Right renal cortex interstitium (tissue), 3 donors: Measurements from ENCODE around the gene NCAPG2. TPM values are rescaled to one million over a fixed set of nuclear protein-coding genes. Genes with fewer than 3 reads are reported as not detected.
"Not testable (repeated sequence)": the region's sequence is repeated elsewhere in the genome, so short reads cannot be mapped to it uniquely, and the experiment has no call there.

ENCODE experiments used
- DNase-seq, 3 donors: peaks; one replicate each; pipeline ENCODE4 v3.0.0-alpha.2; 2013; ENCODE audit warnings: low read depth in 3 of 3, low spot score in 2 of 3
- polyA plus RNA-seq, 3 donors: library from polyadenylated mRNA; unstranded; fragments of 120-200 nt; gene quantifications; one replicate each; pipeline ENCODE4 v1.2.1, GENCODE V29; 2013; ENCODE audit not compliant: insufficient read length in 3 of 3

The NCAPG2 gene
- polyA plus RNA-seq, 3 donors: 24.2 to 26.2 (median 25.7) TPM

- DNase-seq: no peak
Measured at GRCh38 chr7:158682456-158682855, 22.1 kb downstream of the NCAPG2 start.

- DNase-seq: no peak
Measured at GRCh38 chr7:158680754-158681153, 23.9 kb downstream of the NCAPG2 start.

DNA sequence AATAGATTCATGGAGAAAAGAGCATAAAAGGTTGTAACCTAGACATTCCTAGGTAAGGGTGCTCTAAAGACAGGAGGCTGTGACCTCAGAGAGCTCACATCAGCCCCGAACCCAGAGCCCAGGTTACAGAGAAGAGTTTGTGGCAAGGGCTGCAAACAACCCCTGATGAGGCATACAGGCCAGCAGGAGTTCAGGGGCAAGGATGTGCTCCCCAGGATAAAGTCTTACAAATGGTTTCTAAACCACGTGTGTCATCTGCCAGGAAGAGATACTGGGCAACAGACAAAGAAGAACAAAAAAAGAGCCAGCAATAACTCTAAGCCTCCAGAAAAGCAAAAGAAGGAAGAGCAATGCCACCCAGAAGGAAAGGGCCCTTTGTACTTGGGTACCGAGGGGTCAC lies 27.7 kb downstream of the NCAPG2 start:
- DNase-seq: no peak

- DNase-seq: no peak
Measured at GRCh38 chr7:158676171-158676840, 28.3 kb downstream of the NCAPG2 start.

DNA sequence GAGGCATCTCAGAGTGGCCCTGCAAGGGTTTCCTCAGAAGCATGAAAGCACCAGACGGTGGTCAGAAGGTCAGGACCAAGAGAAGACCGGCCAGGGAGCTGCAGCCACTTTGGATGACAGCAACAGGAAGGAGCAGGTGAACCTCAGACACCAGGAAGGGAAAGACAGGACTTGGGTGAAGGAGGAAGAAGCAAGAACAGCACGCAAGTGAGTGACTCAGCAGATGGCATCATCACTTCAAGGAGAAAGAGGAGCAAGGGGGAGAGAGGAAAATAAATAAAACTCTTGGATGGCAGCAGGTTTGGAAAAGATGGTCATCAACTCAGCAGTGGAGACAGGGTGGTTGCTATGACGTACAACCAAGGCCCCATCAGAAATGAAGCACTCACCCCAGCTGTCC lies 31.6 kb downstream of the NCAPG2 start:
- DNase-seq: no peak

DNA sequence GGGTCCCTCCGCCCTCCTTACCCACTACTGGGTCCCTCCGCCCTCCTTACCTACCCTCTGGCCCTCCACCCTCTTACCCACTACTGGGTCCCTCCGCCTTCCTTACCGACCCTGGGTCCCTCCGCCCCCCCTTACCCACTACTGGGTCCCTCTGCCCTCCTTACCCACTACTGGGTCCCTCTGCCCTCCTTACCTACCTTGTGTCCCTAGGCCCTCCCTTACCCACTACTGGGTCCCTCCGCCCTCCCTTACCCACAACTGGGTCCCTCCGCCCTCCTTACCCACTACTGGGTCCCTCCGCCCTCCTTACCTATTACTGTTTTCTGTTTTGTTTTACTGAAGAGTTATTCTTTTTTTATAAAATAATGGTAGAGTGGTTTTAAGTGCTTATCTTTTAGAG lies 36.5 kb downstream of the NCAPG2 start:
- not testable (repeated sequence) for DNase-seq

GRCh38 chr7:158666966-158667678 lies 37.5 kb downstream of the NCAPG2 start:
- DNase-seq: not testable (repeated sequence)

- no peak for DNase-seq
Measured at GRCh38 chr7:158666401-158666800, 38.2 kb downstream of the NCAPG2 start.

GRCh38 chr7:158664406-158664805 lies 40.2 kb downstream of the NCAPG2 start:
- no peak for DNase-seq

DNA sequence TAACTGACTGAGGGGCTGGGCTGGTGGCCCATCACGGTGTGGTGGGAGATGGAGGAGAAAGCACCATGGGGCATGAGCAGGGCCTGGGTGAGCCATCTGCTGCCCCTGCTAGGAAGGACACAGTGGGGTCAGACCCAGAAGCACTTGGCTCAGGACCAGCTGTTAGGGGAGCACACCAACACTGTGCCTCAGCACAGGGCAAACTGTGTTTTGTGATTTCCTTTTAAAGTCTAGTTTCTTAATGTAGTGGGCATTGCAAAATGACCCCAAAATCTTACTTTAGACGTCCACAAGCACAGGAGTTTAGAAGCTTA lies 41.2 kb downstream of the NCAPG2 start:
- no peak for DNase-seq

DNA sequence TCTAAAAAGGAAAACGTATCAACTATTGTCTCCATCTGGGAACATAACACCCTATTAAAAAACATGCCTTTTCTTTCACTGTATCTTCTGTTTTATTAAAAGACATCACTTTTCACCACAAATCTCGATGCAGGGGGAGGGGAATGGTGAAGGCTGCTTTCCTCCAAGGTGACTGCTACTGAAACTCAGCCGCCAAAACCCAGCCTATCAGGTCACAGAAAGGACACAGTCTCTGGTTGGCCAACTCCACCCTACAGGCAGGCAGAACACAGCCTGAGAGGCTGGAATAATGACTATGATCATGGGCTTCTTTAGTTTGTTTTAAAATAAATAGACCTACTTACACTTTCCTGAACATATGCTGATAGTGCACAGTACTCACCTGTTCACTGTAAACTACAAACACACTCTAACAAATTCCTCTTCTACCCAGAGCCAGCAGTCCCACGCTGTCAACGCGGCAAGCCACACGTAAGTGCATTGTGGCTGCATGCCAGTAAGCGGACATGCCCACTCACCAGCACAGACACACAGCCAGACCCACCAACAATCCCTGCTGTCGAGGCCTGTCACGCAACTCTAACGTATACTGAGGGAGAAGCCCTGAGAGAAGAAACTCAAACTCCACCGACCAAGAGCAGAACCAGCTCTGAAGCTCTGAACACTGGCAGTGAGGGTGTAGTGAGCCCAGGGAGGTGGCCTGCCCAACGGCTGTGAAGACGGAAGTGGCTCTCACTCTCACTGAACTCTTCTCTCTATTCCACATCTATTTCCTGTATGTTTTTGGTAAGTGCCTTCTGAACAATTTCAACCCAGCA lies 41.8 kb downstream of the NCAPG2 start:
- DNase-seq: no peak

GRCh38 chr7:158658475-158658874 lies 46.1 kb downstream of the NCAPG2 start:
- DNase-seq: no peak

DNA sequence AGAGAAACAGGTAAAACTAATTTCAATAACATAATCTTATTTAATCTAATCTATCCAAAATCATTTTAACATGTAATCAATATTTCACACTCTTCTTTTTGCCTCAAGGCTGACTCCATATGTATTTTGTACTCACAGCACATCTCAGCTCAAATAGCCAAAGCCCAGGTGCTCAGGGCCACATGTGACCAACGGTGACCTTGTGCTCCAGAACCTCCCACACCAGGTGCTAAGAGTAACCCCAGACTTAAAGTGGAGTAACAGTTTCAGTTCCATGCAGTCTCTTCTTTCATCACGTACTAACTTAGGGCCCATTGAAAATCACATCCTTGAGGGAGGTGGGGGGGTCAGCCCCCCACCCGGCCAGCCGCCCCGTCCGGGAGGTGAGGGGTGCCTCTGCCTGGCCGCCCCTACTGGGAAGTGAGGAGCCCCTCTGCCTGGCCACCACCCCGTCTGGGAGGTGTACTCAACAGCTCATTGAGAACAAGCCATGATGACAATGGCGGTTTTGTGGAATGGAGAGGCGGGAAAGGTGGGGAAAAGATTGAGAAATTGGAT lies 47.3 kb downstream of the NCAPG2 start:
- no peak for DNase-seq

DNA sequence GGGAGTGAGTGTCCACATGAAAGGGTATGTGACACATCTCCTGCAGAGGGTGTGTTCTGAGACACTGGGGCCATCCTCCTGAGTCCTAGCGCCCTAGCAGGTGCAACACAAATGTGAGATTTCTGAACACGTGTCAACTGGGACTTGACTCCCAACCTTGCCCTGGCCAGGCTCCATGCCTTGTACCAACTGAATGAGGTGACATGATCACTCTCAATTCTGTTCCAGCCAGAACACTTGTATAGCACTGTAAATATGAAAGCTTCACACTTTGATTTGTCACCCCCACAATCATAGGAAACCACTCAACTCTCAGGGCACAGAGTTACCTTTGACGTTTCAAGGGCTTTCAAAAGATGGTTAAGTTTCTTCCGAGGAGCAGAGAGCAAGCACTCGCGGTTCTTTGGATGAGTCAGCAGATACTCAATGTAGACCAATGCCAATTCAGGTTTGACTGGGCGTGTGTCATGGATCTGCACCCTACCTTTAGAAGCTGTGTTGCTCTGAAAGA lies 48.6 kb downstream of the NCAPG2 start:
- DNase-seq: no peak

DNA sequence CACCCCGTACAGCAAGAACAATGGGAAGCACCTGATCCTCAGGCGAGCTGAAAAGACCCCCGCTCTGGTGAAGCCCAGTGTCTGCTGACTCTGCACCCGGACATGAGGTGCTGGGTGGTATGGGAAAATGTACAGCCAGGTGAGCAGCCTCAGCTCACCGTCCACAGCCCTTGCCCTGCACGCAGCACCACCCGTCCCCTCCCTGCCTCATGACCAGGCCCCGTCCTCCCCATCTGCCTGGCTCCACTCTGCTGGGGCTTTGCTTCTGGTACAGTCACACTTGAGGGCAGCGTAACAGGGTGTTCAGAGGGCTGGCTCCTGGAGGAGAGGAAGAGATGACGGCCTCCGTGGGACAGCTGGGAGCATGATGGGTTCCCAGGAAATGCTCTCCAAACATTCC lies 49.1 kb downstream of the NCAPG2 start:
- no peak for DNase-seq

DNA sequence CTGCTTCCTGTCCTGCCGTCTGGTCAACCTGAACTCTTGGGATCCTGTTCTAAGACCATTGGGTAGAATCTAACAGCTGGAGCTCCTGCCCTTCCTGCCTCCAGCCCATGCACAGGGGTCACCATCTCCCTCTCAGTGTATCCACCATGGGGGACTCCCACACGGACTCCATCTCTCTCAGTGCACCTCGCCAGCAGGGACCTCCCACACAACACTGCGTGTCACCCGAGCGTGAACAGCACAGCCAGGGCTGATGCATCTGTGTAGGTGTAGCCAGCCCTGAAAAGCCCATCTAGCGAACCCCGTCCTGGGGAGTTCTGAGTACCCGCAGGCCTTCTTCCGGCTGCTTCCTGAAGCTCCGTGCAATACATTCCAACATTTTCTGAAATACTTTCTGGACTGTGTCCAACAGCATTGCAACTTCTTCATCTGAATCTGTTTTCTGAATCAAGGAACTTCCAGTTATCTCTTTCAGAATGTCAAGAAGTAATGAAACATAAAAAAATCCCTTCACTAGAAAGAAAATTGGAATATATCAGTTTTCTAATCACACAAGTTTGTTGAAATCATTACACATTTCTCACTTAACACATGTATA lies 52.5 kb downstream of the NCAPG2 start:
- peak in 1 of 3 donors; percentile 5 for DNase-seq

DNA sequence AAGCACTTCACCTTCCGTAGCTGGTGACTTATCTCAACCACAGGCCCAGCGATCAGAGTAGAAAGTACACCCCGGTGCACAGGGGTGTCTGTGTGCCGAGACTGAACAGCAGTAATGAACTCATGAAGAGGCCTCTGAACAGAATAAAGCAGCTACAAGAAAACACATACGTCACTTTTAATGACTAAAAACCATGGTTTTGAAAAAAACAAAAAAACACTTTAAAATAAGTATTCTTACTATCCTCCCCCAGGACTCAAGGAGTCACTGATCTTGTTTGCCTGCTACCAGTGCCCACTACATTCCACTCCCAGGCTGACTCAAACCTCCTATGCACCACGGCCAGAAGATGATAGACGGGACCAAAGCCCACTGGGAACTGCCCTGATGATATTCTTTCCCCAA lies 53.8 kb downstream of the NCAPG2 start:
- DNase-seq: no peak

DNA sequence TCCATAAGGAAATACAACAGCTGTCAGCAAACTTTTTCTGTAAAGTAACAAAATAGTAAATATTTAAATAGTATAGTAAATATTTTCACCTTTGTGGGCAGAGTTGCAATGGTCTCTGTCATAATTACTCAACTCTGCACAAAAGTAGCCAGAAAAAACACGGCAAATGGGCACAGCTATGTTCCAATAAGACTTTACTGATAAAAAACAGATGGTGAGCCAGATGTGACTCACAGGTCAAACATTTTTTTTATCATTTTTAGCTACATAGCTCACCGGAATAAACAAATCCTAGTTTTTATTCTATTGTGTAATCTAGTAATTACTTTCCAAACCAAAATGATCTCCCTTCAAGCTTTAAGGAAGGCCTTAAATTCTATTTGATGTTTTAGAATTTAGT lies 55.3 kb downstream of the NCAPG2 start:
- no peak for DNase-seq

DNA sequence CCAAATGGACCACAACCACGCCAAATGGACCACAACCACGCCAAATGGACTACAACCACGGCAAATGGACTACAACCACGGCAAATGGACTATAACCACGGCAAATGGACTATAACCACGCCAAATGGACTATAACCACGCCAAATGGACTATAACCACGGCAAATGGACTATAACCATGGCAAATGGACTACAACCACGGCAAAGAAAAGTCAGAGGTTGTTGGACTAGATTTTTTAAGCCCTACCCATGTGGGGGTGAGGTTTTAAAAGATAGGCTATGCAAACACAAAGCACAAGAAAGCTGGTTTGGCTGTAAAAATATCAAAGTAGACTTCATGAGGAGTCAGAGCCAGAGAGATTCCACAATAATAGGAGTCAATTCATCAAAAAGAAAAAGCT lies 55.8 kb downstream of the NCAPG2 start:
- DNase-seq: no peak

DNA sequence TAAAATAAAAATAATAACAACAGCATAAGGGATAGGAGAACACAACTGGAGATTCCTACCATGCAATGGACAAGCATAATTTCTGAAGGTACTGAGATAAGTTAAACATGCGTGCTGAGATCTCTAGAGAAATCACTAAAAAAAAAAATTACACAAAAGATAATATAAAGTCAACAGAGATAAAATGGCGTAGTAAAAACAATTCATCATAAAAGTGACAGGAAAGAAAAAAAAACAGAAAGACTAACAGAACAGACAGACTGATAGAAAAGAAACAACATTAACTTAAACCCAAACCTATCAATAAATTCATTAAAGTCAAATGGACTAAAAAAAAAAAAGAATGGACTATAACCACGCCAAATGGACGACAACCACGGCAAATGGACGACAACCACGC lies 56.4 kb downstream of the NCAPG2 start:
- DNase-seq: no peak

DNA sequence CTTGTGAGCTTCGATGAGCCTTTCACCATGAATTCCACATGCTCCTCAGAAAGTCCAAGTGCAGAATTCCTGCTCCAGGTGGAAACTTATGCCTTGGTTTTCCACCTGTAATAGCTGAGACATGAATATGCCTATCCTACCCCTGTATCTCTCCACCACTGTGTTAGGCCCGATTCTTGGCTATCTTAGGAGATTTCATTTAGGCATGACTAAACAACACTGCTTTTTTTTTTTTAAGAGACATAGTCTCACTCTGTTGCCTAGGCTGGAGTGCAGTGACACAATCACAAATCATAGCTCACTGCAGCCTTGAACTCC lies 57.2 kb downstream of the NCAPG2 start:
- no peak for DNase-seq
